ENCODE results near the gene SLC17A9. TPM values are rescaled to one million over a fixed set of nuclear protein-coding genes. Genes with fewer than 3 reads are reported as not detected.

The SLC17A9 gene
- total RNA-seq, 1 donor from 2014 or later: 1.2 TPM

- no peak for TF ChIP-seq CTCF (IDR thresholded peaks at IDR 0.05)
- peaks cover 4% of the 10 kb centered on the region for H3K9me3 Mint-ChIP-seq (ENCODE audit: low read depth)
- no peaks in the 10 kb centered on the region for H3K27me3 Mint-ChIP-seq (ENCODE audit: low read depth)
- peaks cover 34% of the 10 kb centered on the region for H3K36me3 Mint-ChIP-seq (ENCODE audit: low read depth)
- no peak for DNase-seq (ENCODE audit: low spot score)
- H3K4me3 Mint-ChIP-seq (ENCODE audit: unreplicated experiment): no peak overlapping the region
- H3K27ac Mint-ChIP-seq (ENCODE audit: unreplicated experiment): no peak overlapping the region
- no peaks in the 10 kb centered on the region for H3K4me1 Mint-ChIP-seq (ENCODE audit: low read depth)
These were observed 4.8 kb upstream of the SLC17A9 start for GRCh38 chr20:62947532-62948300.

GRCh38 chr20:62949153-62949821 is 3.2 kb upstream of the SLC17A9 start:
- peaks cover 4% of the 10 kb centered on the region for H3K9me3 Mint-ChIP-seq (ENCODE audit: low read depth)
- H3K4me1 Mint-ChIP-seq (ENCODE audit: low read depth): peaks cover 8% of the 10 kb centered on the region
- no peak overlapping the region for H3K27ac Mint-ChIP-seq (ENCODE audit: unreplicated experiment)
- no peak for TF ChIP-seq CTCF (IDR thresholded peaks at IDR 0.05)
- peaks cover 26% of the 10 kb centered on the region for H3K36me3 Mint-ChIP-seq (ENCODE audit: low read depth)
- H3K4me3 Mint-ChIP-seq (ENCODE audit: unreplicated experiment): no peak overlapping the region
- DNase-seq (ENCODE audit: low spot score): no peak
- H3K27me3 Mint-ChIP-seq (ENCODE audit: low read depth): no peaks in the 10 kb centered on the region

GRCh38 chr20:62949962-62950361 is 2.5 kb upstream of the SLC17A9 start:
- Mint-ChIP-seq H3K4me1 (ENCODE audit: low read depth) (peaks cover 8% of the 10 kb centered on the region), H3K27me3 (ENCODE audit: low read depth) (no peaks in the 10 kb centered on the region), H3K27ac (ENCODE audit: unreplicated experiment) (no peak overlapping the region), H3K36me3 (ENCODE audit: low read depth) (peaks cover 23% of the 10 kb centered on the region), H3K9me3 (ENCODE audit: low read depth) (peaks cover 4% of the 10 kb centered on the region), H3K4me3 (ENCODE audit: unreplicated experiment) (no peak overlapping the region)
- no peak for DNase-seq (ENCODE audit: low spot score)
- no peak for TF ChIP-seq CTCF (IDR thresholded peaks at IDR 0.05)

- DNase-seq (ENCODE audit: low spot score): no peak
- Mint-ChIP-seq H3K36me3 (ENCODE audit: low read depth) (peaks cover 23% of the 10 kb centered on the region), H3K27me3 (ENCODE audit: low read depth) (no peaks in the 10 kb centered on the region), H3K4me3 (ENCODE audit: unreplicated experiment) (no peak overlapping the region), H3K9me3 (ENCODE audit: low read depth) (peaks cover 4% of the 10 kb centered on the region), H3K4me1 (ENCODE audit: low read depth) (peaks cover 8% of the 10 kb centered on the region), H3K27ac (ENCODE audit: unreplicated experiment) (no peak overlapping the region)
- no peak for TF ChIP-seq CTCF (IDR thresholded peaks at IDR 0.05)
These were observed 1.8 kb upstream of the SLC17A9 start for GRCh38 chr20:62950741-62951140.

- no peak overlapping the region for H3K27ac Mint-ChIP-seq (ENCODE audit: unreplicated experiment)
- H3K4me3 Mint-ChIP-seq (ENCODE audit: unreplicated experiment): no peak overlapping the region
- H3K4me1 Mint-ChIP-seq (ENCODE audit: low read depth): peaks cover 8% of the 10 kb centered on the region
- no peaks in the 10 kb centered on the region for H3K27me3 Mint-ChIP-seq (ENCODE audit: low read depth)
- no peak for TF ChIP-seq CTCF (IDR thresholded peaks at IDR 0.05)
- H3K9me3 Mint-ChIP-seq (ENCODE audit: low read depth): peaks cover 4% of the 10 kb centered on the region
- H3K36me3 Mint-ChIP-seq (ENCODE audit: low read depth): peaks cover 19% of the 10 kb centered on the region
- no peak for DNase-seq (ENCODE audit: low spot score)
These were observed 1.2 kb upstream of the SLC17A9 start for GRCh38 chr20:62951143-62951895.
